ENCODE measurements around the gene CPNE4.

CPNE4 gene

GRCh38 chr3:132008837-132009236 lies 26.0 kb downstream of the CPNE4 start:
- TF ChIP-seq CTCF (IDR thresholded peaks at IDR 0.05; ENCODE audit: low read depth, low read length, missing control alignments) = no peak
- H3K4me3 ChIP-seq (ENCODE audit: low read depth, low read length) = no peak overlapping the region
- in situ Hi-C loops (cut with HindIII; ENCODE audit: low sequenced_read_pairs) = no loop called here
- no peak for DNase-seq (ENCODE audit: low read depth)

GRCh38 chr3:132007617-132008016 lies 27.2 kb downstream of the CPNE4 start:
- in situ Hi-C loops (cut with HindIII; ENCODE audit: low sequenced_read_pairs) = no loop called here
- no peak overlapping the region for H3K4me3 ChIP-seq (ENCODE audit: low read depth, low read length)
- DNase-seq (ENCODE audit: low read depth) = no peak
- TF ChIP-seq CTCF (IDR thresholded peaks at IDR 0.05; ENCODE audit: low read depth, low read length, missing control alignments) = no peak

GRCh38 chr3:132006605-132007204 lies 28.1 kb downstream of the CPNE4 start:
- in situ Hi-C loops (cut with HindIII; ENCODE audit: low sequenced_read_pairs) = no loop called here
- peak; percentile 52 for TF ChIP-seq CTCF (IDR thresholded peaks at IDR 0.05; ENCODE audit: low read depth, low read length, missing control alignments)
- DNase-seq (ENCODE audit: low read depth) = no peak
- H3K4me3 ChIP-seq (ENCODE audit: low read depth, low read length) = no peak overlapping the region

GRCh38 chr3:132004571-132004970 lies 30.2 kb downstream of the CPNE4 start:
- no peak for TF ChIP-seq CTCF (IDR thresholded peaks at IDR 0.05; ENCODE audit: low read depth, low read length, missing control alignments)
- DNase-seq (ENCODE audit: low read depth) = peak; percentile 68
- H3K4me3 ChIP-seq (ENCODE audit: low read depth, low read length) = no peak overlapping the region
- in situ Hi-C loops (cut with HindIII; ENCODE audit: low sequenced_read_pairs) = no loop called here

GRCh38 chr3:132003685-132004084 lies 31.1 kb downstream of the CPNE4 start:
- in situ Hi-C loops (cut with HindIII; ENCODE audit: low sequenced_read_pairs) = no loop called here
- DNase-seq (ENCODE audit: low read depth) = no peak
- no peak for TF ChIP-seq CTCF (IDR thresholded peaks at IDR 0.05; ENCODE audit: low read depth, low read length, missing control alignments)
- no peak overlapping the region for H3K4me3 ChIP-seq (ENCODE audit: low read depth, low read length)

- DNase-seq (ENCODE audit: low read depth) = no peak
- no peak for TF ChIP-seq CTCF (IDR thresholded peaks at IDR 0.05; ENCODE audit: low read depth, low read length, missing control alignments)
- in situ Hi-C loops (cut with HindIII; ENCODE audit: low sequenced_read_pairs) = no loop called here
- H3K4me3 ChIP-seq (ENCODE audit: low read depth, low read length) = no peak overlapping the region
Observed at GRCh38 chr3:132001999-132002398, 32.8 kb downstream of the CPNE4 start.
